Measurements from ENCODE around the gene EXD3.

EXD3 gene

GRCh38 chr9:137447722-137448601 lies 25.0 kb upstream of the EXD3 start:
- peak in 1 of 5 donors; percentile 8 for DNase-seq

GRCh38 chr9:137446851-137447471 lies 24.0 kb upstream of the EXD3 start:
- peak in 1 of 5 donors; percentile 3 for DNase-seq

GRCh38 chr9:137445930-137446431 lies 23.0 kb upstream of the EXD3 start:
- DNase-seq, result peak in 1 of 5 donors; percentile 3

- peak; percentile 57 to 79 (median 72) for DNase-seq
These were observed 22.4 kb upstream of the EXD3 start for GRCh38 chr9:137445275-137445807.

GRCh38 chr9:137444106-137444790 lies 21.3 kb upstream of the EXD3 start:
- no peak for DNase-seq

GRCh38 chr9:137441935-137442321 lies 19.0 kb upstream of the EXD3 start:
- DNase-seq, result no peak

GRCh38 chr9:137441289-137441934 lies 18.4 kb upstream of the EXD3 start, which contains the start of gene ENTPD8:
Gene ENTPD8 (minus strand): TSS chr9:137441357. CDS start chr9:137438285, 3,072 bp downstream.
- no peak for DNase-seq

- DNase-seq, result peak in 1 of 5 donors; percentile 4
These were observed 16.3 kb upstream of the EXD3 start for GRCh38 chr9:137439158-137439714.

GRCh38 chr9:137438591-137439157 lies 15.7 kb upstream of the EXD3 start:
- DNase-seq, result peak in 1 of 5 donors; percentile 2

GRCh38 chr9:137437691-137438590 lies 15.0 kb upstream of the EXD3 start:
- peak in 1 of 5 donors; percentile 3 for DNase-seq

- peak in 1 of 5 donors; percentile 0 for DNase-seq
These were observed 14.0 kb upstream of the EXD3 start for GRCh38 chr9:137436761-137437600.

GRCh38 chr9:137435980-137436760 lies 13.2 kb upstream of the EXD3 start:
- peak in 1 of 5 donors; percentile 4 for DNase-seq

GRCh38 chr9:137435381-137435891 lies 12.5 kb upstream of the EXD3 start:
- no peak for DNase-seq

GRCh38 chr9:137434498-137435380 lies 11.8 kb upstream of the EXD3 start:
- DNase-seq, result no peak

GRCh38 chr9:137433916-137434431 lies 11.0 kb upstream of the EXD3 start:
- no peak for DNase-seq

GRCh38 chr9:137433349-137433915 lies 10.5 kb upstream of the EXD3 start:
- no peak for DNase-seq

Measured in T-helper 1 cell (primary cell).